HepG2 (cell line): ENCODE results near the gene HMX1.

Experiments
- CAMTA2 ChIP-seq: sonication (generic); formaldehyde crosslinking; IDR thresholded peaks from 2 replicates; pipeline ENCODE4 v1.4.0; 2020; ENCODE audit warnings: mild to moderate bottlenecking, missing genetic modification reagents, borderline replicate concordance
- CTCF ChIP-seq: sonication (generic); formaldehyde crosslinking; IDR thresholded peaks from 2 replicates; pipeline ENCODE4 v1.5.0; 2020; ENCODE audit warnings: mild to moderate bottlenecking, missing genetic modification reagents, moderate library complexity
- EP300 ChIP-seq, 3 experiments: sonication (generic) in 1 of 3; formaldehyde crosslinking in 1 of 3; IDR thresholded peaks; 2 replicates each; pipeline versions ENCODE4 v1.5.1 to v1.6.1; 2011 to 2020; ENCODE audit warnings: low read depth in 2 of 3, low read length in 2 of 3, borderline replicate concordance in 1 of 3, improper control_type of control experiment in 1 of 3, mild to moderate bottlenecking in 1 of 3, missing genetic modification reagents in 1 of 3, moderate library complexity in 1 of 3
- ETV5 ChIP-seq: IDR thresholded peaks from 2 replicates; pipeline ENCODE4 v1.6.1; 2018; ENCODE audit warnings: missing biosample characterization, missing genetic modification reagents, inconsistent platforms, borderline replicate concordance
- FOXM1 ChIP-seq: sonication (generic); formaldehyde crosslinking; IDR thresholded peaks from 2 replicates; pipeline ENCODE4 v1.5.0; 2020; ENCODE audit warnings: missing genetic modification reagents
- MYC ChIP-seq: sonication (generic); formaldehyde crosslinking; IDR thresholded peaks from 2 replicates; pipeline ENCODE4 v1.9.0; 2021; ENCODE audit warnings: missing genetic modification reagents, borderline replicate concordance
- SNRNP70 ChIP-seq: fragments of 200-400 bp; formaldehyde crosslinking; IDR thresholded peaks from 2 replicates; pipeline ENCODE4 v1.6.1; 2017; ENCODE audit warnings: mild to moderate bottlenecking, low read depth, low read length, moderate library complexity
- SRF ChIP-seq: IDR thresholded peaks from 2 replicates; pipeline ENCODE4 v1.6.1; 2011; ENCODE audit warnings: mild to moderate bottlenecking, low read depth, low read length, moderate library complexity
- ZBTB20 ChIP-seq: sonication (generic); formaldehyde crosslinking; IDR thresholded peaks from 2 replicates; pipeline ENCODE4 v1.8.1; 2023; ENCODE audit warnings: missing genetic modification reagents, low read depth, mild to moderate bottlenecking, borderline replicate concordance
- ZNF430 ChIP-seq: sonication (generic); formaldehyde crosslinking; IDR thresholded peaks from 2 replicates; pipeline ENCODE4 v1.9.0; 2021; ENCODE audit warnings: mild to moderate bottlenecking, missing genetic modification reagents

DNA sequence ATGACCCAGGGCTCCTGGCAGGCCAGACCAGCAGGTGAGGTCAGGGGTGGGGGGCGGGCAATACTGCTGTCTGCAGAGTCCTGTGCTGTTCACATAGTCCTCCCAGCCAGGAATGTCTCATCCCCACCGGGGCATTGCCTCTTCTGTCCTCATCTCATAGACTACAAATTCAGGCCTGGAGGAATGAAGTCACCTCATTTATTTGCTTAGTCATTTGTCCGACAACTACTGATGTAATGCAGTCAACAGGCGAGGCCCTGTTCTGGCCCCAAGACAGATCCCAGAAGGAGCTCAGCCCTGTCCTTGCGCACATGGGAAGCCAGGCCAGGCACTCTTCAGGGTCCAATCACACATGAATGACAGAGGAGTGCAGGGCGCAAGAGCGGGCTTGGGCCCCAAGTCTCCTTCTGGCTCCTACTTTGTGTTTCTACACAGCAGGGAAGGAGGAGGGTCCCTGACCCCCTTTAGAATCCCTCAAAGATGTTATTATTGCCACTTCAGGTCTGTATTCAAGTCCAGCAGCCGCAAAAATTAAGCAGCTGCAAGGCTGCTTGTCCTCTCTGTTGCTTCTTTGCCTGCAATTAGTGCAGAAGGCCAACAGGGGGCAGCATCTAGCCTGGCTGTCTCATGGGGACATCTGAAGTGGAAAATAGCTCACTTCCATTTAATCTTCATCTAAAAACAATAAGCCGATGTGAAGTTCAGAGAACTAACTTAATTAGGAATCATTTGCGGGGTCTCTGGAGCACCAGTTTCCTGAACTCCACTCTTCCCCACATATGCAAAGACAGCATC, 15.2 kb upstream of the HMX1 start:
- TF ChIP-seq SNRNP70: no peak
- 0 out of 2 replicates have a peak, but pooled peaks have one; percentile 29 for TF ChIP-seq CTCF
- TF ChIP-seq EP300 (IDR thresholded peaks at IDR 0.05; ENCODE audit: low read depth in 2 of 2, low read length in 2 of 2): no peak
- TF ChIP-seq EP300 (CRISPR knock-in tag; IDR thresholded peaks at IDR 0.05; ENCODE audit: borderline replicate concordance): no peak
- TF ChIP-seq ETV5: no peak
- TF ChIP-seq FOXM1 (CRISPR knock-in tag): no peak
- no peak for TF ChIP-seq SRF
- no peak for TF ChIP-seq MYC
- TF ChIP-seq CAMTA2: no peak
- TF ChIP-seq ZNF430 (CRISPR knock-in tag): no peak
- TF ChIP-seq ZBTB20 (CRISPR knock-in tag): no peak
